GM18909 (cell line): Measurements from ENCODE around the gene STEAP1.
A peak's percentile ranks its signal among the peaks of the same experiment; 100 is the strongest.
"Not testable (repeated sequence)": the region's sequence is repeated elsewhere in the genome, so short reads cannot be mapped to it uniquely, and the experiment has no call there.

ENCODE experiments used
- ATAC-seq: cut with Tn5 transposase; IDR thresholded peaks from one replicate; pipeline ENCODE4 v1.9.1; 2021; ENCODE audit warnings: mild to moderate bottlenecking; ENCODE audit not compliant: unreplicated experiment, poor library complexity

STEAP1 gene

DNA sequence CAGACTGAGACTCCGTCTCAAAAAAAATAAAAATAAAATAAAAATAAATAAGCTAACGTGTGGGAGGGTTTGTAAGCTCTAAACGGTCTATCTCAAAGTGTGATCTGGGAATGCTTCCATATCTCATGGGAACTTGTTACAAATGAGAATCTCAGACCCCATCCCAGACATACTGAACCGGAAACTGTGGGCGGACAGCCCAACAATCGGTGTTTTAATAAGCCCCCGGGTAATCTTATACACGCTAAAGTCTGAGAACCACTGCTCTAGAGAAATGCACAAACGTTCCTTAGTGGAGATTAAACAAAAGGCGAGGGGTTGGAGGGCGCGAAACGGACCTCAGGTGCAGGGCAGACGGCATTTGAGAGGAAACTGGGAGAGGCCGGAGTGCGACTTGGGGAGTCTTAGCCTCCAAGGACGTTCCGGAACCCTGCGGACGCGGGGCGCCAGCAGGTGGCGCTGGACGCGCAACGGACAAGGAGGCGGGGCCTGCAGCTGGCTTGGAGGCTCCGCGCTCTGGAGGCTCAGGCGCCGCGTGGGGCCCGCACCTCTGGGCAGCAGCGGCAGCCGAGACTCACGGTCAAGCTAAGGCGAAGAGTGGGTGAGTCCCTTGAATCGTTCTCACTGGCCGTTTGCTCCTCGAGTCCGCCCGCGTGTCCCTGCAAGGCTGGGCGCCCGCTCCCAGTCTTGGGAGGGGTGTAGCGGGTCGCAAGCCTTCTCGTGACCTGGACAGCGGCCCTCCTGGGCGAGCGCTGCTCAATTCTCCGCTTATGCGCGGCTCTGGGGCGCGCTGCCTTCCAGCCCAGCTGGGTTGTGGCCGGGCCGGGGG lies at the start of gene STEAP1:
STEAP1 (plus strand) TSS at position 527 of the 829 bp plus-strand sequence. CDS start 5,320 bp downstream, outside the sequence.
- peak; percentile 96 for ATAC-seq

DNA sequence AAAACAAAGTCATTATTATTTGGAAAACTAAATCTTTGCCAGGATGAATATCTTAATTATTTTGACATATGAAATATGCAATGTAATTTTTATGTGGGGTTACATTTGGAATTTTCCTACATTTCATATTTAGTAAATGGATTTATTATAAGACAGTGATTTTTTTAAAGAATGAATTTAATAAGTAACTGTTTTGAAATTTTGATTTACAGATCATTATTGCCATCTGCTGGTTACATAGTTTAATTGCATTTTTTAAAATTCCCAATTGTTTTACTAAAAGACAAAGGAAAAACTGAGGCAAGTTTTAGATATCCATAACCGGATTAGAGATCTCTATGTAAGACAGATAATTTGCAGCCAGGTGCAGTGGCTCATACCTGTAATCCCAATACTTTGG lies 39.3 kb upstream of the STEAP1 start:
- not testable (repeated sequence) for ATAC-seq

- not testable (repeated sequence) for ATAC-seq
These were observed 35.6 kb upstream of the STEAP1 start for GRCh38 chr7:90118551-90119177.

GRCh38 chr7:90119178-90119971 lies 34.9 kb upstream of the STEAP1 start:
- ATAC-seq = no peak

DNA sequence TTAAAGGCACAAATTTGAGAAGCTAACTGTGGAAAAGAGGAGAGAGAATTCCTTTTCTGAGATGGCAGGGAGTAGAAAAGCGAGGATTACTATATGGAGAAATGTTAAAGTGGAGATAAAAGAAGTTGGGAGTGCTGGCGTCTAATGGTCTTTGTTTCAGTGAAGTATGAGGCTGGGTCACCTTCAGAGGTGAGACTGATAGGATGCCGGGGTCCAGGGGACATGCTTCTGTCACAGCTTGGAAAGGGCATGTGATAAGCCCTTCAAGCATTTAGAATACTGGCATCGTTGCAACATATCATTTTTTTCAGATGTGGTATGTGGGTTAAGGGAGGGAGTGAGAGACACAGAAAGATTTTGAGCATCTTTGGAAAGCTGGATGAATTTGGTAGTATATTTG lies 34.1 kb upstream of the STEAP1 start:
- not testable (repeated sequence) for ATAC-seq

GRCh38 chr7:90131746-90132145 lies 22.5 kb upstream of the STEAP1 start:
- not testable (repeated sequence) for ATAC-seq

DNA sequence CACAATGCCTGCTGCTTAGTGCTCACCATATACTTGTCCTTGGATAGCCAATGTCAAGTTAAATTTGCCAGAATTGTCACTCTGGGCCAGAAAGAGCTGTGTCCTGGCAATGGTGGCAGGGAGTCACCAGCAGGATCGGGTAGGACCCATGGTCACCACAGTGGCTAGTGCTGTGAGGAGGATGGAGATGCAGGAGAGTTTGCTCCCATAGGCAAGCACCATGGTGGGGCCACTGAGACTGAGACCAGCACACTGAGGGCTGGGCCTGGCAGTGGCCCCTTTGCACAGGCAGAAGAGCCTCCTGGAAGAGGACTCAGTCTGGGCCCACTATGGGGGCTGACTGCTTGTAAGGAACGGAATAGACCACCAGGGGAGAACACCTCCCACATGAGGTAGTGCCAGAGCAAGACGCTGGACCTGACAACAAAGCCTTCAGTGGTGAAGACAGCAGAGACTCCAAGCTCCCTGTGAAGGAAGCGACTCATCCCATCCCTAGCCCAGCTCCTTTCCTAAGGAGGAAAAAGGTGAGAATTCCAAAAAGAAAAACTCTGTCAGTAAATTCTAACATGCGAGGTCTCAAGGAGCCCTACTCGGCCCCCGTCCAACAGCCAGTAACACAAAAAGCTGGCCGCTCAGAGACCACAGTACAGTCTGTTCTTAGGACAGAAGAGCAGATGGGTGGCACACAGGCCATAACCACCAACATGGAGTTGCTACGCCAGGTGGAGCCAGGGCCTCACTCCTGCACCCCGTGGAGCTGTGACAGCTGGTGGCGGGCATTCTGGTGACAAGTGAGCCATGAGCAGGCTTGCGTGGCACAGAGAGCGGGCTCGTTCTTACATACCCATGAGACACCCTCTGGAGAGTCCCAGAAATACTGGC lies 6.9 kb upstream of the STEAP1 start:
- not testable (repeated sequence) for ATAC-seq

DNA sequence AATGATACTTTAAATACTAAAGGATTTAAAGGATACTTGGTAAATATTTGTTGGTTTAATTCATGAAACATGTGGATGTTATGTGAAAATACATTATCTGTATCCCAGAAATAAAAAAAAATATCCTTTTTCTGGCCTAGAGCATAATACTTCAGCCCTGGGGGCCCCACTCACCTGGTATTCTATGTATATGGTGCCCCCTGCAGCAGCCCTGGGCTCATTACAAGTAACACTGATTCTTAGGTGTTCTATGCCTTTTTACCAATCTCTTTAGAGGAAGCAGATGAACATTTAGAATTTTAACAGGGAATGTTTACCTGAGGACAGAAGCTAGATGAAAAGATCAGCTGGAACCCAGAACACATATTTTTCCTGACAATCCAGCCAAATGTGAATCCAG lies 4.8 kb upstream of the STEAP1 start:
- ATAC-seq = peak; percentile 33

- ATAC-seq = not testable (repeated sequence)
These were observed 2.4 kb upstream of the STEAP1 start for GRCh38 chr7:90151884-90152283.

DNA sequence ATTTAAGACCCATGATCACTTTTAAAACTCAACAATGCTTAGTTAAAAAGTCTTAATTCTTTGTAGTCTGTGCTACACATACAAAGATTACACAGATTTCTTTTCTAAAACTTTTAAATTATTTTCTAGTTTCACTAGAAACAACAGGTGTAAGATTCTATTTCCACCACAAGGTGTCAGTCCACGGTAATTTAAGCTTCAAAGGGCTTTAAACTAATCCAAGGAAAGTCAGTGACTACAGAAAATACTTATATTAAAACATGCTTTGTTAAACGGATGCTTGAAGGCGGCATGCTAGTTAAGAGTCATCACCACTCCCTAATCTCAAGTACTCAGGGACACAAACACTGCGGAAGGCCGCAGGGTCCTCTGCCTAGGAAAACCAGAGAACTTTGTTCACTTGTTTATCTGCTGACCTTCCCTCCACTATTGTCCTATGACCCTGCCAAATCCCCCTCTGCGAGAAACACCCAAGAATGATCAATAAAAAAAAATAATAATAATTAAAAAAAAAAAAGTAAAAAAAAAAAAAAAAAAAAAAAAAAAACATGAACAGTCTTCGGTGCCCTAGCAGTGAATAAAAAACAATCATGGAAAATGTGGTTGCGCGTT lies 1.5 kb upstream of the STEAP1 start:
- ATAC-seq = peak; percentile 35

- no peak for ATAC-seq
These were observed 937 bp downstream of the STEAP1 start for GRCh38 chr7:90155206-90155605.

DNA sequence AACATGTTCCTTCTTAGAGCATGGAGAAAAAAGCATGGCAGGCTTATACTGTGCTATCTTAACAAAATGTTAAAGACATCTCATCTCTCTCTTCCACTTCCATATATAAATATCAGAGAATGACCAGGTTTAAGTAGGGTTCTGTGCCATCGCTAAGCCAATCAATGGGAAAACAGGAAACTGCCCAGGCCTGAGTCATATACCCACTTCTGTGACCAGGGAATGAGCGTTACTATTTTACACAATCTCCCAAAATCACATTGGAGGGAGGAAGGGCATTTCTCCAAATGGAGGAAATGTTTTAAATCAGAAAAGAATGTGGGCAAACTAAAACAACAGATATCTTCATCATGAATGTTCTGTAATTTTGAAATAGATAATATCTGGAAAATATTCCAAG lies 3.1 kb downstream of the STEAP1 start:
- not testable (repeated sequence) for ATAC-seq

DNA sequence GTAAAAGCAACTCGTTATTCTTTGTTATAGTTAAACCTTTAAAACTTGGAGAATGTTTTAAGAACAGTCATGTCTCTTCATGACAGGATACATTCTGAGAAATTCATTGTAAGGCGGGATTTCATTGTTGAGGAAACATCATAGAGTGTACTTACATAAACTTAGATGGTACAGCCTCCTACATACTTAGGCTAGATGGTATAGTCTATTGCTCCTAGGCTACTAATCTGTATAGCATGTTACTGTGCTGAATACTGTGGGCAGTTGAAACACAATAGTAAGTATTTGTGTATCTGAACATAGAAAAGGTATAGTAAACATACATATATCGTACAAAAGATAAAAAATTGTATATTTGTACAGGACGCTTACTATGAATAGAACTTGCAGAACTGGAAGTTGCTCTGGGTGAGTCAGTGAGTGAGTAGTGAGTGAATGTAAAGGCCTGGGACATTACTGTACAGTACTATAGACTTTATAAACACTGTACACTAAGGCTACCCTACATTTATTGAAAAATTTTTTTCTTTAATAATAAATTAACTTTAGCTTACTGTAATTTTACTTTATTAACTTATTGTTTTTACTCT lies 3.6 kb downstream of the STEAP1 start:
- ATAC-seq = not testable (repeated sequence)

DNA sequence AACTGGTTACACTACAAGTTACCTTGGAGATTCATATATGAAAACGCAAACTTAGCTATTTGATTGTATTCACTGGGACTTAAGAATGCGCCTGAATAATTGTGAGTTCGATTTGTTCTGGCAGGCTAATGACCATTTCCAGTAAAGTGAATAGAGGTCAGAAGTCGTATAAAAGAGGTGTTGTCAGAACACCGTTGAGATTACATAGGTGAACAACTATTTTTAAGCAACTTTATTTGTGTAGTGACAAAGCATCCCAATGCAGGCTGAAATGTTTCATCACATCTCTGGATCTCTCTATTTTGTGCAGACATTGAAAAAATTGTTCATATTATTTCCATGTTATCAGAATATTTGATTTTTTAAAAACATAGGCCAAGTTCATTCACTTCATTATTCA lies 9.3 kb downstream of the STEAP1 start:
- no peak for ATAC-seq

- ATAC-seq = no peak
These were observed 11.5 kb downstream of the STEAP1 start for GRCh38 chr7:90165724-90166123.

- no peak for ATAC-seq
These were observed 11.9 kb downstream of the STEAP1 start for GRCh38 chr7:90166153-90166552.

GRCh38 chr7:90167361-90167760 lies 13.1 kb downstream of the STEAP1 start:
- ATAC-seq = no peak

GRCh38 chr7:90169891-90170290 lies 15.6 kb downstream of the STEAP1 start:
- ATAC-seq = no peak

- no peak for ATAC-seq
These were observed 17.9 kb downstream of the STEAP1 start for GRCh38 chr7:90172121-90172520.
